Measurements from ENCODE around the gene PLCB1.

PLCB1 gene

DNA sequence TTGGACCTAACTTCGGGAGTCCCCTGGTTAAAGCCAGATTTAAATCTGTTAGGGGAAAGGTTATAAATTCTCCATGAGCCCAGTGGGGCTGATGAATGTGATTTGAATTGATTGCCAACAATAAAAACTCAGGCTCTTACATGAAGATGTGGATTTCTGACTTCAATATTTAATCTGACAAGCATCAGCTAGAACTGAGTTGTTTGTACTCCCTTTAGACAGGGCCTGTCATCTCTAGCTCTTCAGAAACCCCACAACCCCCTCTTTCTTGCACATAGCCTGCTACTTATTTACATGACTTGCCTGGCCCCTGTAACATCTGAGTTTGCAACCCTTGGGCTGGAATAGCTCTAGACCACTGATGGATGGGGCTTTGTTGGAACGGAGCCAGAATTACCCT is 745.2 kb downstream of the PLCB1 start:
- no peak overlapping the region for H3K4me3 ChIP-seq (ENCODE audit: low read depth, low read length)
- in situ Hi-C loops (cut with HindIII; ENCODE audit: low sequenced_read_pairs): no loop called here
- DNase-seq (ENCODE audit: low read depth, low spot score): no peak
- TF ChIP-seq, protein P1, sequence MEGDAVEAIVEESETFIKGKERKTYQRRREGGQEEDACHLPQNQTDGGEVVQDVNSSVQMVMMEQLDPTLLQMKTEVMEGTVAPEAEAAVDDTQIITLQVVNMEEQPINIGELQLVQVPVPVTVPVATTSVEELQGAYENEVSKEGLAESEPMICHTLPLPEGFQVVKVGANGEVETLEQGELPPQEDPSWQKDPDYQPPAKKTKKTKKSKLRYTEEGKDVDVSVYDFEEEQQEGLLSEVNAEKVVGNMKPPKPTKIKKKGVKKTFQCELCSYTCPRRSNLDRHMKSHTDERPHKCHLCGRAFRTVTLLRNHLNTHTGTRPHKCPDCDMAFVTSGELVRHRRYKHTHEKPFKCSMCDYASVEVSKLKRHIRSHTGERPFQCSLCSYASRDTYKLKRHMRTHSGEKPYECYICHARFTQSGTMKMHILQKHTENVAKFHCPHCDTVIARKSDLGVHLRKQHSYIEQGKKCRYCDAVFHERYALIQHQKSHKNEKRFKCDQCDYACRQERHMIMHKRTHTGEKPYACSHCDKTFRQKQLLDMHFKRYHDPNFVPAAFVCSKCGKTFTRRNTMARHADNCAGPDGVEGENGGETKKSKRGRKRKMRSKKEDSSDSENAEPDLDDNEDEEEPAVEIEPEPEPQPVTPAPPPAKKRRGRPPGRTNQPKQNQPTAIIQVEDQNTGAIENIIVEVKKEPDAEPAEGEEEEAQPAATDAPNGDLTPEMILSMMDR (IDR thresholded peaks at IDR 0.05; ENCODE audit: low read depth, low read length): no peak

DNA sequence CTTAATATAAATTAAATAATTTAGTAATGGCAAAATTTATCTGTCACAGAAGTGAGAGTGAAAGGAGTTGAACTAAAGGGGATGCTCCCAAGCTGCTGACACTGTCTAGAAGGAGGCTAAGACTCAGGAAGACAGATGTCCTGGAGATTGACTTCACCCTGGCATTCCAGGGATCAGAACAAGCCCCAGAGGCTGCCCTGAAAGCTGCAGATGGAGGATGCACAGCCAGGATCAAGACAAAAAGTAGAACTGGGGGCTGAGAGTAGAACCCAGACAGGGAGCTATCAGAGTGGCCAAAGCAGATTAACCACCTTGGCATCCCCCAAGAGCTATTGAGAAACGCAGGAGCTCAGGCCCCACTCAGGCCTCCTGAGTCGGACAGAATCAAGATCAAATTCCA is 747.6 kb downstream of the PLCB1 start:
- TF ChIP-seq, protein P1 (IDR thresholded peaks at IDR 0.05; ENCODE audit: low read depth, low read length): no peak
- no peak overlapping the region for H3K4me3 ChIP-seq (ENCODE audit: low read depth, low read length)
- in situ Hi-C loops (cut with HindIII; ENCODE audit: low sequenced_read_pairs): no loop called here
- no peak for DNase-seq (ENCODE audit: low read depth, low spot score)

GRCh38 chr20:8880085-8880853 is 748.2 kb downstream of the PLCB1 start:
- no peak for DNase-seq (ENCODE audit: low read depth, low spot score)
- TF ChIP-seq, protein P1 (IDR thresholded peaks at IDR 0.05; ENCODE audit: low read depth, low read length): no peak
- in situ Hi-C loops (cut with HindIII; ENCODE audit: low sequenced_read_pairs): no loop called here
- no peak overlapping the region for H3K4me3 ChIP-seq (ENCODE audit: low read depth, low read length)

GRCh38 chr20:8891039-8891438 is 759.0 kb downstream of the PLCB1 start:
- H3K4me3 ChIP-seq (ENCODE audit: low read depth, low read length): no peak overlapping the region
- in situ Hi-C loops (cut with HindIII; ENCODE audit: low sequenced_read_pairs): no loop called here
- DNase-seq (ENCODE audit: low read depth, low spot score): no peak
- TF ChIP-seq, protein P1 (IDR thresholded peaks at IDR 0.05; ENCODE audit: low read depth, low read length): no peak

DNA sequence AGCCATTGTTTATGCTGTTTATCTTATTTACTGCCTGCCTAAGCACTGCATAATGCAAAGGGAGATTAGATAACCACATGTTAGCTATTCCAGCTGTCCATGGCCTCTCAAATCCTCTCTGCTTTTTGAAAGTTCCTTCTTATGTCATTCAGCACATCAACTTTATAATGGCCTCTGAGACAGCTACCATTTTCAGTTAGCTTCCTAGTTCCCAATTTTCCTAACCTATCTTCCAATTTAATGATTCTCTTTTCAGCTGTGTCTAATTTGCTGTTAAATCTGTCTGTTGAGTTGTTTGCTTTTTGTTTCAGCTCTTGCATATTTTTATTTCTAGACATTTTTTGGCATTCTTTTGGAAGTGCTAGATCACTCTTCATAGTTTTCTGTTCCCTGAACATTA is 763.4 kb downstream of the PLCB1 start:
- in situ Hi-C loops (cut with HindIII; ENCODE audit: low sequenced_read_pairs): no loop called here
- TF ChIP-seq, protein P1 (IDR thresholded peaks at IDR 0.05; ENCODE audit: low read depth, low read length): no peak
- no peak for DNase-seq (ENCODE audit: low read depth, low spot score)
- H3K4me3 ChIP-seq (ENCODE audit: low read depth, low read length): no peak overlapping the region

DNA sequence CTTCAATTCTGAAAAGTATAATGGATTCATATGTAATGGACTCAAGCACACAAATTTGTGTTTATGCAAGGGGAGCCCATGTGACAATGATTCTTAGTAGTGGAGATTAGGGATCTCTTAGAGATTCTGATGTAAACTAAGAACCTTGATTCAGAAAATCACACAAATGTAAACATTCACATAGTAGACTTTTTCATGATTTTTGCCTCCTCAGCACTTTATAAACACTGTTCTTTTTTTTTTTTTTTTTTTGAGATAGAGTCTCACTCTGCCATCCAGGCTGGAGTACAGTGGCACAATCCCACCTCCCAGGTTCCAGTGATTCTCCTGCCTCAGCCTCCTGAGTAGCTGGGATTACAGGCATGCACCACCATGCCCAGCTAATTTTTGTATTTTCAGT is 766.8 kb downstream of the PLCB1 start:
- in situ Hi-C loops (cut with HindIII; ENCODE audit: low sequenced_read_pairs): no loop called here
- no peak overlapping the region for H3K4me3 ChIP-seq (ENCODE audit: low read depth, low read length)
- TF ChIP-seq, protein P1 (IDR thresholded peaks at IDR 0.05; ENCODE audit: low read depth, low read length): no peak
- DNase-seq (ENCODE audit: low read depth, low spot score): no peak

Data from astrocyte of the spinal cord (primary cell).